ENCODE measurements around the gene ST6GALNAC6.
A peak's percentile ranks its signal among the peaks of the same experiment; 100 is the strongest.

Gene ST6GALNAC6

DNA sequence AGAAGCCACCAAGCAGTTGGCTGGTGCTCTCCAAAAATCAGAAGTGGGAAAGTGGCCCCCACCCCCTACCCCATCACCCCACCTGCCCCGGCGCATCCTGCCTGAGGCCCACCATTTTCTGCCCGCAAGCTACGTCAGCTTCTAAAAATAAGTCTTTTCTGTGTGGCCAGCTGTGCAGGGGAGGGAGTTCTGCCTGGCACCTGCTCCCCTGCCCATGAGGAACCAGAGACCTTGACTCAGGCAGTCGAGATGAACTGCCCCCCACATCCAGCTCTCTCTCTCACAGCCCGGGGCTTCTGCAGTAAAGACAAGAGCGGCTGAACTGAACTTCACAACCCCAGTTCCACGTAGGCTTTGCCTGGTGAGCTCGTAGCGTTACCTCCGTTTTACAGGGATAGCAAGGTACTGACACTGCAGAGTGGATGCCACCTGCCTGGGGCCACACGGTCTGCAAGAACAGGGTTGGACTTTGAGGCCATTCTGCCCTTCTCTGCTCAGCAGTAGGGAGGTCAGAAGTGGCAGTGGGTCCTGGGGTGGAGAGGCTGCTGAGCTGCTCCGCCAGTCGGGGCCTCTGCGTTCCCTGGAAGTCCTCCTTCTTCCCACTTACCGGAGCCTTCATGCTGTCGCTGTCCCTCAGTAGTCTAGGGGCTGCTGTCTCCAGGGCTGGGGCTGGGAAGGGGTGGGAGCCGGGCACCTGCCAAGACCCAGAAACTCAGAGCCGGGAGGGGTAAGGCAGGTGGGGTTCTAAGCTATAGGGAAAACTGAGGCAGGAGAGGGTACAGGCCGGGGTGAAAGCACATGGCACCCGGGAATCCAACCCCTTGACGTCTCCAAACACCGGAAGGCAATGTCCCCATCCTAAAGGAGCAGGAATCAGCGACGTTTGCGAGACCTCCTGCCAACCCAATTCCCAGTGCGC lies 16.7 kb upstream of the ST6GALNAC6 start:
- DNase-seq: no peak

DNA sequence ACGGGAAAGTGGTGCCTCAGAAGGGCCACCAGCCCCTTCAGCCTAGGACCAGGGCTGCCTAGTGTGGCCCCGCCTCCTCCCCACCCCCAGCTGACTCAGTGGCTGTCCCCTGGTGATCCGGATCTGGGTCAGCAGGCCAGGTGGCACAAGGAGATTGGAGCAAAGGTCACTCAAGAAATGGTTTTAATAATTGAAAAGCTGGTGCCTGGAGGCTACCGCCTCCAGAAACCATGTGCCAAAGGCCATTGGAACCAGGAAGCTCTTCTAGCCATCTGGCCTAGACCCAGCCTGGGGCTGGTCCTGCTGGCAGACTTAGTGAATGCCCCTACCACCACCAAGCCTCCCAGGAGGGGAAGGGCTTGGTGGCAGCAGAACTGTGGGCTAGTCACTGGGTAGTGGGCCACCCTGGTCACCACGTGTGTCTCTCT lies 15.9 kb upstream of the ST6GALNAC6 start:
- DNase-seq: no peak

DNA sequence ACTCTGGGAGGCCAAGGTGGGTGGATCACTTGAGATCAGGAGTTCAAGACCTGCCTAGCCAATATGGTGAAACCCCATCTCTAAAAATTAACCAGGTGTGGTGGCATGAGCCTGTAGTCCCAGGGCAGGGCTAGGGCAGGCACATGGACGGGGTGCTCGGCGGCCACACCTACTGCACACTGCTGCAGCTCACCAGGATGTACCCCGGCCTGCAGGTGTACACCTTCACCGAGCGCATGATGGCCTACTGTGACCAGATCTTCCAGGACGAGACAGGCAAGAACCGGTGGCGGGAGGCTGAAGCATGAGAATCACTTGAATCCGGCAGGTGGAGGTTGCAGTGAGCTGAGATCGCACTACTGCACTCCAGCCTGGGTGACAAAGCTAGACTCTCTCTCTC lies 14.3 kb upstream of the ST6GALNAC6 start:
- DNase-seq: no peak

DNA sequence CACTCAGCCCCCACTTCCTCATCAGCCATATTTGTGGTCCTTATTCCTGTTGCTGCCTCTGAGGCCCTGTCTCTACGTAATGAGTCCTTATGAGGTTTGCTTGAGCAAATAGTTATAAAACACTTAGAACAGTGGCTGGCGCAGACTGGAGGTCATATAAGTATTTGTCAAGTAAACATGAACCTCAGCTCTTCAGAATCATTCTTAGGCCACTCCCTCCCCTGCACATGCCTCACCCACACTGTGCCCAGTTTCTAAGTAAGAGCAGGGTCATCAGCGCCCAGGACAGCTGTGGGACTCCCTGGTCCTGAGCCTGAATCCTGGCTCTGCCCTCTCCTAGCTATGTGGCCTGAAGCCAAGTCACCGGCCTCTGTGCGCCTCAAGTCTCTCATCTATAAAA lies 13.5 kb upstream of the ST6GALNAC6 start:
- no peak for DNase-seq

DNA sequence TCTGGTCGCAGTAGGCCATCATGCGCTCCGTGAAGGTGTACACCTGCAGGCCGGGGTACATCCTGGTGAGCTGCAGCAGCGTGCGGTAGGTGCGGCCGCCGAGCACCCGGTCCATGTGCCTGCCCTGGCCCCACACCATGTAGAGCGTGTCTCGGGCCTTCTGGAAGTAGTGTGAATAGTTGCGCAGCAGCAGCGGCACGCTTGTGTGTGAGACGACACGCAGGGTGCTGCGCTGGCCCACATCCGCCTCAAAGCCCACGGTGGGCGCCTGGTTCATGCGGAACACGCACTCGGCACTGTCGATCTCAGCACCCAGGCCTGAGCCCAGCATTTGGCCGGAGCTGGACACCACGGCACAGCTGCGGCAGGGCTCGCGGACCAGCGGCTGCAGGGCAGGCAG lies 12.9 kb upstream of the ST6GALNAC6 start:
- no peak for DNase-seq

DNA sequence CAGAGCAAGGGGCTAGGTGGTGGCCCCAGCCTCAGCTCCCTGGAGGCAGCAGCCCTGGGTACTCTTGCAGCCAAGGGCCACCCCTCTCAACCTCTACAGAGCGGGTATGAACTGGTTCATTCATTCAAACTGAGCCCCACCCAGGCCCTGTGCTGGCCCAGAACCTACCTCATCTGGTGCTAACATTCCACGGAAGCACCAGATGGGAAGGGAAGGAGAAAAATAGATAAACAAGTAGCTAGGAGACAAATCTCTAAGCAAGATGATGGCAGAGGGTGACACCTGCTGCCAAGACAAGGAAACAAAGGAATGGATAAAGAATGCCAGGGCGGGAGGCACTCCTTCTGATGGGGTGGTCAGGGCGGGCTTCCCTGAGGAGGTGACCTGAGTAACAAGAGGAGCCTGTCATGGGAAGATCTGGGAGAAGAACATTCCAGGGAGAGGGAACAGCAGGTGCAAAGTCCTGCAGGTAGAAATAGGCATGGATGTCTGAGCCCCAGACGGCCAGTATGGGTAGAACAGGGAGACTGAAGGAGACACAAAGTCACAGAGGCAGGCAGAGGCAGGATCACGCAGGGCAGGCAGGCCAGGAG lies 11.3 kb upstream of the ST6GALNAC6 start:
- no peak for DNase-seq

DNA sequence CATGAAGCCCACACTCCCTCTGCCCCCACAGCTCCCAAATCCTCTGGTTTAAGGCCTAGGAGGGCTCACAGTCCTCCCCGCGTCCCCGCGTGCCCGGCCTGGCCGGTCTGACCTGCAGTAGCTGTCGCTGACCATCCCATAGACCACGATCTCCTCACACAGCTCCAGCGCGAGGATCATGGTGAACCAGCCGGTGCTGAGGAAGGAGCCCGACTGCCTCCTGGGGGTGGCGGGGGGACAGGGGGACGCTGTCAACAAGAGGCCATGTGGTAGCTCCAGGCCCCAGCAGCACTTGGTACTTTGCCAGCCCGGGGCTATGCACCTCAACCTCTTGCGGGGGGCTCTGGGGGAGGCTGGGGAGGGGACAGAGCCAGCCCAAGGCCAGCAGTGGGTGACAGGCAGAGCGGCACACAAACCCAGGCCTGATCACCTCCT lies 10.5 kb upstream of the ST6GALNAC6 start:
- no peak for DNase-seq

DNA sequence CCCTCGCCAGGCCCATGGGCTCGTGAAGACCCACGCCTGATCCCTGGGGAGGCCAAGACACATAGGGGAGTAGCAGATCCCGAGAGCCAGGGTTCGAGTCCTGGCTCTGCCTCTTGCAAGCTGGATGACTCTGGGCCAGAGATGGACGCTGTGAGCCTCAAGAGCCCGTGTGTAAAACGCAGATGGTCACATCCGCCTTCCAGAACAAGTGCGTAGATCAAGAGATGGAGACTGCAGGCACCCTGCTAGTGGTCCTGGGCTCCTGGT lies 9.2 kb upstream of the ST6GALNAC6 start:
- DNase-seq: no peak

DNA sequence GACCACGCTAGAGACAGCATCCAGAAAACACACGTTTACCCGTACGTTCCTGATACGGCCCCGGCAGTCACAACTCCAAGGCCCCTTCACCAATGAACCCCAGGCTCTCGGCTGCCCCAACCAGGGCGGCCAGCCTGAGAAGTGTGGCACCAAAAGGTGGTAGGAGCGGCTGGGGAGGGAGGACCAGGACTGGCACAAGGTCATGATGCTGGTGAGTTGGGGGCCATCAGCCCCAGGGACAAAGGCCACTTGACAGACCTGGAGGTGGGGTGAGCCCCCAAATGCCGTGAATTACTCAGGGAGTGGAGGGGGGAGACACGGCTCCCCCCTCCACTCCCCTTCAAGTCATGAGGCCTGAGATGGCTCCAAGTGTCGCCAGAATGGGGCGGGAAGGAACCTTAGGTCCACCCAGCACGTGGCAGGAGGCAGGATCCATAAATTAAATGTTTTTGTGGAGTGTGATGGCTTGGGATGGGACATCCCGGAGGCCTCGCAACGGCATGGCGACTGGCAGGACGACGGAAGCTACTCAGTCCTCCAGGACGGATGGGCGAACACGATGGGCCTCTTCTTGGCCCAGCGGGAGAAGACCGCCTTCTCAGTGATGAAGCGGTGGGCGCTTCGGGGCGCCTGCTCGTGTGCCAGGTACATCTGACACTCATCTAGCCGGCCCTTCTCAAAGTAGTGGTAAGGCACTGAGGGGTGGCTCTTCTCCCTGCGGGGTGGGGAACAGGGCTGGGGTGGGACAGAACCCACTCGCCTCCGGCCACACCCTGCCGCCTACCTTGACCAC lies 8.7 kb upstream of the ST6GALNAC6 start:
- no peak for DNase-seq

DNA sequence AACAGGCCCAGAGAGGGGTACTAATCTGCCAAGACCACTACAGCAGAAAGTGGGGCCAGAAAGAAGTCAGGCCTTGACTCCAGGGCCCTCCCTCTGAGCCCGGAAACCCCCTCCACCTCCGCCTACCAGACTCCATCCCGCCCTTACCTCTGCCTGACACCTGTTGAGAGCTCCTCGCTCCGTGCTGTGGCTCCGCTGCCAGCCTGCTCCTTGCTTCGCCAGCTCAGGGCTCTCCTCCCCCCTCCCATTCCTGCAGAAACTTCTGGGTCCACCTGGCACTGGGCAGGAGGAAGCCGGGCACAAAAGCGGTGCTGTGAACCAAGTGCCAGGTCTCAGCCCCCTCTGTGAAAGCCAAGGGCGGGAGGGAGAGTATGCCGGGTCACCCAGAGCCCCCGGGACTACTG lies 6.4 kb upstream of the ST6GALNAC6 start:
- peak; percentile 69 for DNase-seq

DNA sequence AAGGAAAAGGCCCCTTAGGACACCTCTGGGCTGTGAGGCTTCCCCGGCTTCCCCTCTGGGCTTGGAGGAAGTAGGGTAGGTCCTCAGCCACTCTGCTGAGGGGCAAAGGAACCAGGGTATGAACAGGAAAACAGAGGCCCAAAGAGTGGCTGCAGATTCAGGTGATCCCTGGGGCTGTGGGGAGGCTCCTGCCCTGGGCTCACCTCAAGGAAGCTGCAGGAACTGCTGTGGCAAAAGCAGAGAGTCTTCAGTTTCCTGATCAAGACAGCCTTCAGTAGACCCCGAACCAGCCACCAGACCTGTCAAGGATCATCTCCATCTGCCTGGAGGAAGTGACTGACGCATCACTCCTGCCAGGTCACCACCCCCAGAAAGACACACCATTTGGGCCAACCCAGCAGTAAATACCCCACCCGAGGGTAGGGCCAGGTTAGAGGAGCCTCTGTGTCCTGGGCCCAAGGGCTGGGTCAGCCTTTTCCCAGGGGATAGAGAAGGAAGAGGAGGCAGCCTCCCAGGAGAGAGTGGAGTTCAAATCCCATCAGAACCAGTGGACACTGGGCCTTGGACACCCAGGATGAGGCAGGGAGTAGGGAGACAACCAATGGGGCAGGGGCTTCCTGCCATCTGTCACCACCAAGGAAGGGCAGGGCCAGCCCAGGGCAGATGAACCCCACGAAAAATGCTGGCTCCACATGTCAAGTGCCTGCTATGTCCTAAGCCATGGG lies 5.8 kb upstream of the ST6GALNAC6 start:
- peak; percentile 49 for DNase-seq

DNA sequence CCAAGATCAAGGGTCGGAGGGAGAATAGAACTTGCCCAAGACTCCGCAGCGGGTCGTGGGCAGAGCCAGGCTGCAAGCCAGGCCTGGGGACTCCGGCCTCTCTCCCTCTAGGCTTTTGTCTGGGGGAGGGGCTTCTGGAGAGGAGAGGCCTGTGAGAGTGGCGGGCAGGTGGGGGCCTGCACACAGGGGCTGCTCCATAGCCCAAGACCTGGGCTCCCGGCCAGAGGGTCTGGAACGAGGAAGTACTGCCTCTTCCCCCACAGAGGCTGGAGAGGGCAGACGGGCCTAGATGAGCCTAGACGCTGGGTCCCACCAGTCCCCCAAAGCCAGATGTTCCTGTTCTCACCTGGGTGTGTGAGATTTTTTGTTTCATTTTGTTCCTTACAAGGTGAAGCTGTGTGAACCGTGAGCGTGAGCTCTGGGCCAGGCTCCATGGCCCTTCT lies 5.2 kb upstream of the ST6GALNAC6 start:
- no peak for DNase-seq

DNA sequence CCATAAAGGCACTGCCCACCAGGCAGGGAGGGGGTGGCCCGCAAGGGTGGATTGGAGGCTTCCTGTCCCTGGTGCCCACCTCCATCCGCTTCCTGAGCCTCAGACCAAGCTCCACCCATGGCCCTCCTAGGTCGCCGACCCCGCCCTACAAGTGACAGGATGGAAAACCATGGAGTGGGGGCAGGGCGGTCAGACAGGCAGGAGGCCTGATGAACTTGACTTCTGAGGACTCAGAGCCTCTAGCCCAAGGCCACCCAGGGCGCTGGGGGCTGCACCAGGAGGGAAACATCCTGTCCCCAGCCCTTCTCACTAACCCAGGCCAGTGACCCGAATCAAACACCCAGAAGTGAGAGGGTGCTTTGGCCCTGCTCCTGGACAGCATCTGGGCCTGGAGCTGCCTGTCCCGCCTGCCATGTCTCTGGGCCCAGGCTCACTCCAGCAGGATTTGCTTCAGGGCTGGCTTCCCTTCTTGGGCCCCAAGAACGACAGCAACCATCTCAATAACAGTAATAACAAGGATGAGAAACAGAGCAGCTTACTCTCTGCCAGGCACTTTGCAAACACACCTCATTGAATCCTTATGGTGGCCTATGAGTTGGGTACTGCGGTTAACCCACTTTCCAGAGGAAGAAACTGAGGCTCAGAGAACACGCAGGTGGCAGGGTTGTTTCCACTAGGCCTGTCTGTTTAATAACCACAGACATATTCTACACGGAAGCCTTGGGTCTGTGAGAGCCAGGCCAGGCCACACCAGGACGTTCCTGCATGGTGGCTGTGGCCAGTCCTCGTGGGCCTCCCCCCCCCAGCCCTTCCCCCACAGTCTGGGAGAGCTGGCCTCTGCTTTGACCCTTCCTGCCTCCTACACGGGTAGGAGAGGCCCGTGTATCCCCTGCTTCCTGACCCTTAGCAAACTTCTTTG lies 4.4 kb upstream of the ST6GALNAC6 start:
- peak; percentile 67 for DNase-seq

DNA sequence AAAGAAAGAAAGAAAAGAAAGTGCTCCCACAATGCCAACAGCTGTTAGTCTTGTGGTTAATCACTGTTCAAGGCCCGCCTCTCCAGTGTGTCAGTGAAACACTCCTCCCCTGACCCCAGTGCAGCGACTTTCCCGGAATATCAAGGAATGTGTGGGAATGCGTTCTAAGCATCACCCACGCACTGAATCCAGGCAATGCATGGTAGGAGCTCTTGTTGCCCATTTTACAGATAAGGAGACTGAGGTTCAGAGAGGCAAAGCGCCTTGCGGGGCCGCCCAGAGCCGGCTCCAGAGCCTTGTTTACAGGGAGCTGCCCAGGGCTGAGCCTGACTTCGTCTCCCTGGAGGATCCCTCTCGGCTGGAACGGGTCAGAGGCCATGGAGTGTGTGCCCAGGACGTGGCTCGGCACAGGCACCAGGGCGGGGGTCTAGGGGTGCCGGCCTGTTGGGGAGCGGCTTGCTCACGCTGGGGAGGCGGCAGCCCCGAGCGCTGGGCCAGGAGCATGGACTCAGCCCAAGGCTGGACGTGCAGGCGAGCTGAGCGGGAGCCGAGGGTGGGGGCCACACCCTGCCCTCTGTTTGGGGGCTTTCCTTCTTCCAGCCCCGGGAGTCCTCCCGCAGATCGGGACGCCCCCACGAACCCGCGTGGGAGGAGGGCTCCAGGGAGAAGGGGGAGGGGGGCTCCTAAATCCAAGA lies 823 bp downstream of the ST6GALNAC6 start:
- peak; percentile 24 for DNase-seq

DNA sequence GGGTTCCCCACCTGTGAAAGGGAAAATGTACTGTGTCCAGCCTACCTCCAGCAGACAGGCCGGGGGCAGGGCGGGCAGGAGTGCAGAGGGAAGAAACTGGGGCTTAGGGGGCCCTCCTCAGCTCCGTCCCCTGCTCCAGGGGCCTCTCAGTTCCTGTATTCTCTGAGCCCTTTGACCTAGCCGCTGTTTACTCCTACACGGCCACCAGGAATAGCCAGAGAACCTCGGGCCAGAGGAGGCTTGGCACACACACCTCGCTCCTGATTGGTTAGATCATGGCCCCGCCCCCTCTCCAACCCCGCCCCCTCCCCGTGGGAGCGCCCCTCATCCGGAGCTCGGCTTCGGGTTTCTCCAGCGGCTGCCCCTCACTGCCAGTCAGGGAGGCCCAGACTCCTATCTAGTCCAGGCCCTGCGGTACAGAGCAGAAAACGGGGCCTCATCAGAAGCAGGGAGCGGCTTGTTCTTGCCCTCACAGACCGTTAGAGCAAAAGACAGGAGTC lies 2.2 kb downstream of the ST6GALNAC6 start:
- DNase-seq: peak; percentile 29

DNA sequence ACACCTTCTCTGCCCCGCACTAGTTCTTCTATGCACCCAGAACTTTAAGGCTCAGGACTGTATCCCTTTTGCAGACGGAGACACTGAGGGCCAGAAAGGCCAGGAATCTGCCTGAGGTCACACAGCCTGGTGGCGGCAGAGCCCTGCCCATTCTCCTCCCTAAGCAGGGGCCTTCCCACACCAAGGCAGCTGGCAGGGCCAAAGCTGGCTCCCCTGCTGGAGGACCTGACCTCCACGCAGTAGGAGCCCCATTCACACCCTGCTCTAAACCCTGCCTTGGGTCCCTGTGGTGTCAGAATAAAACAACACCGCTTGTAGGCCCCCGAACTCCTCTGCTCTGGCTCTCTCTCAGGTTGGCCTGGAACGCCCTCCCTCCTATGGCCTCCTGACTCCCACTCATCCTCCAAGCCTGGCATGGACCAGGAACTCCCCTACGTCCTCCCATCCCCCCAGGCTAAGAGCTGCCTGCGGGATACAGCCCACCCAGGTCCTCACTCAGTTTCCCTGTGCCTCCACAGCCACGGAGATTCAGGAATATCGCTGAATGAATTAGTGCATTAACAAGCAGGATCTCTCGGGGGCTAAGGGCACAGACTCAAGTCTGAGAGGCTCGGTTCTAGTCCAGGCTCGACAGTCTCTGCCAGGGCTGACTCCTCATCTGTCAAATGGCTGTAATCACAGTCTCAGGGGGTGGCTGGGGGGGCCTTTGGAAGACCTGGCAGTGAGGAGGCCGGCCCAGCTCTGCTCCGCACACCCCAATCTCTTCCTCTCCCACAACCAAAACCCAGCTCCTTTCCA lies 2.8 kb downstream of the ST6GALNAC6 start:
- no peak for DNase-seq

DNA sequence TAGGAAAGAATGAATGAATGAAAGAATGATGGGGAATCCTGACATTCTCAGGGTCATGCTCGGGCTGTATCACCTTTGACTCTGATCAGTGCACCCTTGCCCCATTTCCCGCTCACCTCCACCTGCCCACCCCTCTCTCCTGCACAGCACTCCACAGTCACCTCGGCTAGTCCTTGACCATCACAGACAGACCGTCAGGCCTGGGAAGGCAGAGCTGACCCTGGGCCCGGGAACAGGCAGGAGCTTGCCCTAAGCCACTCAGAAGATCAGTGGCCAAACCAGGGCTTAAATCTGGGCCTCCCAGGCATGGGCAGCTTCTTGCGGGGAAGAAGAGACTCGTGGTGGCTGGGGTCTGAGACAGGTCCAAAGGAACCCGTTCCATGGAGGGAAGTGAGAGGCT lies 3.6 kb downstream of the ST6GALNAC6 start:
- DNase-seq: no peak

DNA sequence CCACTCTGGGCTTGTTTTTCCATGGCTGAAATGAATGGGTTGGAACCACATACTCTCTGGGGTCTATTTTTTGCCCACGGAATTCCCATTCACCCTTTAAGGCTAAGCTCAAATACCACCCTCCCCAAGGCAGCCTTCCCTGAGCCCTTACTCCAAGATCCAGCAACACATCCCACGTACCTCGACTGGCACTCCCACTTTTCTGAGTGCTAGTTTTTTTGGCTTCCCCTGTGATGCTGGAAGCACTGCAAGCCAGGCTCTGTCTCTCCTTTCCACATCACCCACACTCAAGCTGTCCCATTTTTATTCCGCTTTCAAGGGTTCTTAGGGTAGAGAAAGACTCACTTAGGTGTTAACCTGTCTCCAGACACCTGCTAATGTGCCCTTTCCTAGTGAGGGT lies 6.0 kb downstream of the ST6GALNAC6 start:
- no peak for DNase-seq

DNA sequence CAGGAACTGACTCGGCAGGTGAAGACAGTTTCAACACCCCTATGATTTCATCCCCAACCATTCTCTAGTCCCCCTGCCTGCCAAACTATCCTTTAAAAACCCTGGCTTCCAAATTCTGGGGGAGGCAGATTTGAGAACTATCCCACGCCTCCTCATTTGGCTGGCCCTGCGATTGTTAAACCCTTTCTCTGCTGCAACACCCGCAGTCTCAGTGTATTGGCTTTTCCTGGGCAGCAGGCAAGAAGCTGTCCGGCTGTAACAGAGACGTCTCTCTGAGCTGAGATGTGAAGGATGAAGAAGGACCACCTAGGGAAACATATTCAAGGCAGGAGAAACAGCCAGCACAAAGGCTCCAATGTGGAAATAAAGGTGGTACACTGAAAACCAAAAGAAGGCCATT lies 6.6 kb downstream of the ST6GALNAC6 start:
- no peak for DNase-seq

DNA sequence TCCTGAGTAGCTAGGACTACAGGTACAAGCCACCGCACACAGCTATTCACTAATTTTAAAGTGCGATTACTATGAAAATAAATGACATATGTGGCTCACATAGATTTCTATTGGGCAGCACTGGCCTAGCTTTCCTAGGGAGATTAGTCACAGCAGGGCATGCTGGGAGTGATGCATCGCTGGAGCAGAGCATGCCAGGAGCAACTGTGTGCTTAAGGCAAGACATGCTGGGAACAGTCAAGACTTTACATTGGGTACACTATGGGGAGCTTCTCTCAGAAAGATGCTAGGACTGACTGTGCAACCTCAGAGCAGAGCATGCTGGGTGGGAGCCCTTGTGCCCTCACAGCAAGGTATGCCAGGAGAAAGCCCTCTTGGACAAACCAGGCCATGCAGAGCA lies 9.3 kb downstream of the ST6GALNAC6 start:
- DNase-seq: no peak

All from activated naive CD4-positive, alpha-beta T cell treated with anti-CD3 and anti-CD28 coated beads, Interleukin-2, amount 50 U/mL, for 16 hours (primary cell).